SK-N-SH treated with all-trans-retinoic acid at 6 μM for 48 hours (cell line): Measurements from ENCODE around the gene FAM13A.

Experiments
- ATAC-seq: fragments of 200-7000 bp; cut with Tn5 transposase; 3 replicates; pipeline ENCODE4 v1.9.1; 2020; ENCODE audit warnings: mild to moderate bottlenecking, moderate library complexity
- ARNTL ChIP-seq: fragments of 450-650 bp; formaldehyde crosslinking; IDR thresholded peaks from 2 replicates; pipeline ENCODE4 v1.5.0; 2020; ENCODE audit warnings: low read depth, mild to moderate bottlenecking, moderate library complexity, borderline replicate concordance
- ESRRG ChIP-seq: fragments of 250-450 bp; sonication (Bioruptor Pico); IDR thresholded peaks from 2 replicates; pipeline ENCODE4 v1.6.1; 2021; ENCODE audit warnings: mild to moderate bottlenecking
- GLIS3 ChIP-seq: fragments of 250-450 bp; sonication (Bioruptor Pico); IDR thresholded peaks from 2 replicates; pipeline ENCODE4 v1.5.0; 2020; ENCODE audit warnings: mild to moderate bottlenecking, moderate library complexity
- ISL1 ChIP-seq: fragments of 250-450 bp; sonication (Bioruptor Pico); IDR thresholded peaks from 2 replicates; pipeline ENCODE4 v2.1.2; 2022; ENCODE audit warnings: mild to moderate bottlenecking, moderate library complexity
- OSR1 ChIP-seq: fragments of 250-450 bp; sonication (Bioruptor Pico); IDR thresholded peaks from 2 replicates; pipeline ENCODE4 v1.8.0; 2022; ENCODE audit warnings: moderate library complexity, mild to moderate bottlenecking, inconsistent platforms
- PPARA ChIP-seq: fragments of 250-450 bp; sonication (Bioruptor Pico); IDR thresholded peaks from 2 replicates; pipeline ENCODE4 v1.5.0; 2020; ENCODE audit warnings: mild to moderate bottlenecking, borderline replicate concordance
- RARB ChIP-seq: fragments of 250-450 bp; sonication (Bioruptor Pico); IDR thresholded peaks from 2 replicates; pipeline ENCODE4 v1.8.0; 2021; ENCODE audit warnings: mild to moderate bottlenecking, moderate library complexity
- SNAI2 ChIP-seq: fragments of 250-450 bp; sonication (Bioruptor Pico); IDR thresholded peaks from 2 replicates; pipeline ENCODE4 v1.5.0; 2020; ENCODE audit warnings: mild to moderate bottlenecking, moderate library complexity
- TOX ChIP-seq: fragments of 250-450 bp; sonication (Bioruptor Pico); IDR thresholded peaks from 2 replicates; pipeline ENCODE4 v1.8.0; 2021; ENCODE audit warnings: mild to moderate bottlenecking, moderate library complexity, borderline replicate concordance
- ZC3H10 ChIP-seq: fragments of 250-450 bp; sonication (Bioruptor Pico); IDR thresholded peaks from 2 replicates; pipeline ENCODE4 v1.5.1; 2021; ENCODE audit warnings: mild to moderate bottlenecking, moderate library complexity
- ZFP3 ChIP-seq: fragments of 250-450 bp; sonication (Bioruptor Pico); IDR thresholded peaks from 2 replicates; pipeline ENCODE4 v1.5.0; 2020; ENCODE audit warnings: mild to moderate bottlenecking, moderate library complexity
- ZFP30 ChIP-seq: fragments of 450-650 bp; formaldehyde crosslinking; IDR thresholded peaks from 2 replicates; pipeline ENCODE4 v1.5.0; 2022; ENCODE audit warnings: mild to moderate bottlenecking, moderate library complexity
- ZNF565 ChIP-seq: fragments of 450-650 bp; formaldehyde crosslinking; conservative IDR thresholded peaks from 2 replicates; pipeline ENCODE4 v1.5.0; 2020; ENCODE audit warnings: low read depth, mild to moderate bottlenecking, moderate library complexity
- ZNF70 ChIP-seq: fragments of 450-650 bp; formaldehyde crosslinking; IDR thresholded peaks from 2 replicates; pipeline ENCODE4 v1.5.0; 2020; ENCODE audit warnings: mild to moderate bottlenecking, moderate library complexity
- ZNF8 ChIP-seq: fragments of 450-650 bp; formaldehyde crosslinking; IDR thresholded peaks from 2 replicates; pipeline ENCODE4 v1.5.0; 2020; ENCODE audit warnings: mild to moderate bottlenecking, moderate library complexity
- TF ChIP-seq, protein P1 (sequence below): fragments of 250-450 bp; sonication (Bioruptor Pico); IDR thresholded peaks from 2 replicates; pipeline ENCODE4 v1.5.0; 2020; ENCODE audit warnings: mild to moderate bottlenecking, moderate library complexity
- TF ChIP-seq, protein P2 (sequence below): fragments of 250-450 bp; sonication (Bioruptor Pico); IDR thresholded peaks from 2 replicates; pipeline ENCODE4 v1.5.1; 2020; ENCODE audit warnings: low read depth, mild to moderate bottlenecking, moderate library complexity
- TF ChIP-seq, protein P3 (sequence below): fragments of 250-450 bp; sonication (Bioruptor Pico); IDR thresholded peaks from 2 replicates; pipeline ENCODE4 v1.5.1; 2021; ENCODE audit warnings: mild to moderate bottlenecking, moderate library complexity
- TF ChIP-seq, protein P4 (sequence below): fragments of 250-450 bp; sonication (Bioruptor Pico); IDR thresholded peaks from 2 replicates; pipeline ENCODE4 v1.8.0; 2021; ENCODE audit warnings: low read depth, mild to moderate bottlenecking, moderate library complexity, borderline replicate concordance

FAM13A gene

DNA sequence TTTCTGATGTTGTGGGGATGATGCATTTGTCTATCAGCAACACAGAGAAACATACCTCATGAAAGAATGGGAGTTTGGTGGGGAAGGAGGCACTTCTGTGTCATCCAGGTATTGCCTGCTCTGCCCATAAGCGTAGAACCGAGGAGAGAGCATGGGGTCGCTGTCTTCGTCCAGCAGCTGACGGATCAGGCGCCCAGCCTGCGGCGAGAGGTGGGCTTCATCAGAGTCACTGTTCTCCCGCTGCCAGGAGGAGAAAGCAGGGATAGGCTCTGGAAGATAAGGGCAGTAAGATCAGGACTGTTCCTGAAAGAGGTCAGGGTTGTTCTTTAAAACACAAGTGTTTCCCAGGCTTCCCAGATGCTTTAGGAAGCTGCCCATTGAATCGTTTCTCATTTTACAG is 306.6 kb downstream of the FAM13A start:
- no peak for TF ChIP-seq ZFP3
- ATAC-seq: no peak

DNA sequence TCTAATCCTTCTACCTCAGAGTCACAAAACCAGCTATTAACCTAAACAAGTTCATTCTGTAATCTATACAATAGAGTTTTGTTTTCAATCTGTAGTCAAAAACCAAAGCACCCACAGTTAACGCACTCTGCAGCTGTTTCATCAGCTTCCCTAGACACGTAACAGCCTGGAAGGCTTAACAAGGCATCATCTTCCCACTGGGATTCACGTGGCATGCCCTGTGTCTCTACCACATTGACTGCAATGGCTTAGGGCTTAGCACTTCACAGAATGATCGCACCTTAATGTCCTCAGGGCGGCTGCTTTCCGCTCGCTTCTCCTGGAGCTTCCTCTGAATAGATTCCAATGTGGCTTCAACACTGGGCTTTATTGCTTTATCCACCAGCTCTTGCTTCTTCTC is 309.6 kb downstream of the FAM13A start:
- no peak for ATAC-seq
- TF ChIP-seq GLIS3 (CRISPR knock-in tag) (no peak), ZFP30 (CRISPR knock-in tag) (no peak), OSR1 (CRISPR knock-in tag) (no peak), ZNF70 (CRISPR knock-in tag) (no peak), ZNF8 (CRISPR knock-in tag) (no peak), TOX (CRISPR knock-in tag) (no peak), ESRRG (CRISPR knock-in tag) (no peak), ZC3H10 (CRISPR knock-in tag) (no peak), ZNF565 (CRISPR knock-in tag) (no peak)
- TF ChIP-seq, protein P1, sequence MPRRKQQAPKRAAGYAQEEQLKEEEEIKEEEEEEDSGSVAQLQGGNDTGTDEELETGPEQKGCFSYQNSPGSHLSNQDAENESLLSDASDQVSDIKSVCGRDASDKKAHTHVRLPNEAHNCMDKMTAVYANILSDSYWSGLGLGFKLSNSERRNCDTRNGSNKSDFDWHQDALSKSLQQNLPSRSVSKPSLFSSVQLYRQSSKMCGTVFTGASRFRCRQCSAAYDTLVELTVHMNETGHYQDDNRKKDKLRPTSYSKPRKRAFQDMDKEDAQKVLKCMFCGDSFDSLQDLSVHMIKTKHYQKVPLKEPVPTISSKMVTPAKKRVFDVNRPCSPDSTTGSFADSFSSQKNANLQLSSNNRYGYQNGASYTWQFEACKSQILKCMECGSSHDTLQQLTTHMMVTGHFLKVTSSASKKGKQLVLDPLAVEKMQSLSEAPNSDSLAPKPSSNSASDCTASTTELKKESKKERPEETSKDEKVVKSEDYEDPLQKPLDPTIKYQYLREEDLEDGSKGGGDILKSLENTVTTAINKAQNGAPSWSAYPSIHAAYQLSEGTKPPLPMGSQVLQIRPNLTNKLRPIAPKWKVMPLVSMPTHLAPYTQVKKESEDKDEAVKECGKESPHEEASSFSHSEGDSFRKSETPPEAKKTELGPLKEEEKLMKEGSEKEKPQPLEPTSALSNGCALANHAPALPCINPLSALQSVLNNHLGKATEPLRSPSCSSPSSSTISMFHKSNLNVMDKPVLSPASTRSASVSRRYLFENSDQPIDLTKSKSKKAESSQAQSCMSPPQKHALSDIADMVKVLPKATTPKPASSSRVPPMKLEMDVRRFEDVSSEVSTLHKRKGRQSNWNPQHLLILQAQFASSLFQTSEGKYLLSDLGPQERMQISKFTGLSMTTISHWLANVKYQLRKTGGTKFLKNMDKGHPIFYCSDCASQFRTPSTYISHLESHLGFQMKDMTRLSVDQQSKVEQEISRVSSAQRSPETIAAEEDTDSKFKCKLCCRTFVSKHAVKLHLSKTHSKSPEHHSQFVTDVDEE (CRISPR knock-in tag): no peak
- TF ChIP-seq, protein P2, sequence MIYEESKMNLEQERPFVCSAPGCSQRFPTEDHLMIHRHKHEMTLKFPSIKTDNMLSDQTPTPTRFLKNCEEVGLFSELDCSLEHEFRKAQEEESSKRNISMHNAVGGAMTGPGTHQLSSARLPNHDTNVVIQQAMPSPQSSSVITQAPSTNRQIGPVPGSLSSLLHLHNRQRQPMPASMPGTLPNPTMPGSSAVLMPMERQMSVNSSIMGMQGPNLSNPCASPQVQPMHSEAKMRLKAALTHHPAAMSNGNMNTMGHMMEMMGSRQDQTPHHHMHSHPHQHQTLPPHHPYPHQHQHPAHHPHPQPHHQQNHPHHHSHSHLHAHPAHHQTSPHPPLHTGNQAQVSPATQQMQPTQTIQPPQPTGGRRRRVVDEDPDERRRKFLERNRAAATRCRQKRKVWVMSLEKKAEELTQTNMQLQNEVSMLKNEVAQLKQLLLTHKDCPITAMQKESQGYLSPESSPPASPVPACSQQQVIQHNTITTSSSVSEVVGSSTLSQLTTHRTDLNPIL: no peak
- TF ChIP-seq, protein P3, sequence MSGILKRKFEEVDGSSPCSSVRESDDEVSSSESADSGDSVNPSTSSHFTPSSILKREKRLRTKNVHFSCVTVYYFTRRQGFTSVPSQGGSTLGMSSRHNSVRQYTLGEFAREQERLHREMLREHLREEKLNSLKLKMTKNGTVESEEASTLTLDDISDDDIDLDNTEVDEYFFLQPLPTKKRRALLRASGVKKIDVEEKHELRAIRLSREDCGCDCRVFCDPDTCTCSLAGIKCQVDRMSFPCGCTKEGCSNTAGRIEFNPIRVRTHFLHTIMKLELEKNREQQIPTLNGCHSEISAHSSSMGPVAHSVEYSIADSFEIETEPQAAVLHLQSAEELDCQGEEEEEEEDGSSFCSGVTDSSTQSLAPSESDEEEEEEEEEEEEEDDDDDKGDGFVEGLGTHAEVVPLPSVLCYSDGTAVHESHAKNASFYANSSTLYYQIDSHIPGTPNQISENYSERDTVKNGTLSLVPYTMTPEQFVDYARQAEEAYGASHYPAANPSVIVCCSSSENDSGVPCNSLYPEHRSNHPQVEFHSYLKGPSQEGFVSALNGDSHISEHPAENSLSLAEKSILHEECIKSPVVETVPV (CRISPR knock-in tag): no peak

DNA sequence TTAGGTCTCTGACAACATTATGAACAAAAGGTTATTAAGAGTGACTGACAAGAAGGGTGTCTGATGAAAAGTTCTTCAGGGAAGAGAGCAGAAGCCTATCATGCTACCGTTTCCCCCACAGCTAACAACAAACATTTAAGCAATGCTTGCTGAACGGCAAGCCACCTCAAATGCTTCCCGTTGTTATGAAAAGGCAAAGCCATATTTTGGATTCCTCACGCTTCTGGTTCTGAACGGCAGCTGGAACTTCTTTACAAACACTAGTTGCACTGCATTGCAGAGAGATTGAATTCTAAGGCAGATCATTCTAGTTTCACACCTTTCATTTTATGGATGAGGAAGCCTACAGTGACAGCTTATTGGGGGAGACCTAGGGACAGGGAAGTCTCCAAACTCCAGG is 310.8 kb downstream of the FAM13A start:
- ATAC-seq: no peak
- TF ChIP-seq SNAI2 (CRISPR knock-in tag) (no peak), RARB (no peak), ARNTL (CRISPR knock-in tag) (no peak), ZFP3 (no peak), ZC3H10 (CRISPR knock-in tag) (no peak)
- TF ChIP-seq, protein P1 (CRISPR knock-in tag): no peak

DNA sequence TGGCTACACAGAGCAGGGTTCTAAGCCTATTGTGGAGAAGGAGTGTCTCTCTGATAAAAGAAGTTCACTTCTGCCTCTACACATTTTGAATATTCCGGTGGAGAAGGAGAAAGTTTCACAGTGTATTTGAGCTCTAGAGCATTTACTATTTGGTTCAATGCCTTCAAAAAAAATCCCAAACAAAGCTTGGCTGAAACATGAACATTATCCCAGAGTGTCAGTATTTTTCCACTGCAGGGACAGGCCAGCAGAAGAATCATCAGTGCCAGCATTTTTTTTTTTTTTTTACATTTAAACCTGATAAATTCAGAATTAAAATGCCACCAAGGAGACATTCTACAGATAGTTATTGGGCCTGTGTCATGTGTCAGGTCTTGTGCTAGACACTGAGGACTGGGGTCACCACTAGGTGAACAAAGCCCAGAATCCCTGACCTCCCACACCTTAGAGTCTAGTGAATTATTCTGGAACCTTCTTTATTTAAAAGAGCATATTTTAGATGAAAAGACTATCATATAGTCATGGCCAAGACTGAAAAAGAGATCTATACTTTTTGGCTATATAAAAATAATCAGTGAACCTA is 311.3 kb downstream of the FAM13A start:
- no peak for ATAC-seq
- TF ChIP-seq OSR1 (CRISPR knock-in tag) (no peak), ZFP30 (CRISPR knock-in tag) (no peak), ARNTL (CRISPR knock-in tag) (no peak), TOX (CRISPR knock-in tag) (no peak), PPARA (CRISPR knock-in tag) (no peak), RARB (no peak), GLIS3 (CRISPR knock-in tag) (no peak), ESRRG (CRISPR knock-in tag) (no peak), ZFP3 (no peak), ISL1 (no peak)
- TF ChIP-seq, protein P1 (CRISPR knock-in tag): no peak
- TF ChIP-seq, protein P4, sequence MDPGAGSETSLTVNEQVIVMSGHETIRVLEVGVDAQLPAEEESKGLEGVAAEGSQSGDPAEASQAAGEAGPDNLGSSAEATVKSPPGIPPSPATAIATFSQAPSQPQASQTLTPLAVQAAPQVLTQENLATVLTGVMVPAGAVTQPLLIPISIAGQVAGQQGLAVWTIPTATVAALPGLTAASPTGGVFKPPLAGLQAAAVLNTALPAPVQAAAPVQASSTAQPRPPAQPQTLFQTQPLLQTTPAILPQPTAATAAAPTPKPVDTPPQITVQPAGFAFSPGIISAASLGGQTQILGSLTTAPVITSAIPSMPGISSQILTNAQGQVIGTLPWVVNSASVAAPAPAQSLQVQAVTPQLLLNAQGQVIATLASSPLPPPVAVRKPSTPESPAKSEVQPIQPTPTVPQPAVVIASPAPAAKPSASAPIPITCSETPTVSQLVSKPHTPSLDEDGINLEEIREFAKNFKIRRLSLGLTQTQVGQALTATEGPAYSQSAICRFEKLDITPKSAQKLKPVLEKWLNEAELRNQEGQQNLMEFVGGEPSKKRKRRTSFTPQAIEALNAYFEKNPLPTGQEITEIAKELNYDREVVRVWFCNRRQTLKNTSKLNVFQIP (CRISPR knock-in tag): no peak
- TF ChIP-seq, protein P2: no peak
